T-helper 2 cell treated with Interferon-gamma antibody and Interleukin-4, amounts not matched to agents 5 μg/mL and 100 μg/mL, for 36 hours (primary cell): ENCODE measurements around the gene TARS2.

Source experiments
- DNase-seq: peaks from one replicate; pipeline ENCODE4 v3.0.0; 2021; ENCODE audit warnings: low spot score
- H3K27ac Mint-ChIP-seq: one replicate; pipeline ENCODE4 v1.8.0; 2021; ENCODE audit warnings: mild to moderate bottlenecking, mixed read lengths
- H3K27me3 Mint-ChIP-seq: one replicate; pipeline ENCODE4 v1.8.0; 2021; ENCODE audit warnings: low read depth, mixed read lengths
- H3K36me3 Mint-ChIP-seq: one replicate; pipeline ENCODE4 v1.8.0; 2021; ENCODE audit warnings: low read depth, mixed read lengths
- H3K4me1 Mint-ChIP-seq: one replicate; pipeline ENCODE4 v1.8.0; 2021; ENCODE audit warnings: low read depth, mixed read lengths
- H3K4me3 Mint-ChIP-seq: one replicate; pipeline ENCODE4 v1.8.0; 2022; ENCODE audit warnings: mild to moderate bottlenecking, moderate library complexity, mixed read lengths
- H3K9me3 Mint-ChIP-seq: one replicate; pipeline ENCODE4 v1.8.0; 2021; ENCODE audit warnings: mixed read lengths

The TARS2 gene

GRCh38 chr1:150479370-150479769 is 7.8 kb upstream of the TARS2 start:
- H3K27ac Mint-ChIP-seq, result no peak overlapping the region

GRCh38 chr1:150479927-150480352 is 7.3 kb upstream of the TARS2 start:
- Mint-ChIP-seq H3K4me3 (no peak overlapping the region), H3K4me1 (no peaks in the 10 kb centered on the region), H3K9me3 (no peaks in the 10 kb centered on the region), H3K27ac (no peak overlapping the region), H3K36me3 (no peaks in the 10 kb centered on the region), H3K27me3 (no peaks in the 10 kb centered on the region)
- no peak for DNase-seq

More at GRCh38 chr1:150479370-150479769, 7.8 kb upstream of the TARS2 start:
- Mint-ChIP-seq H3K27me3 (no peaks in the 10 kb centered on the region), H3K36me3 (no peaks in the 10 kb centered on the region), H3K4me3 (no peak overlapping the region), H3K4me1 (no peaks in the 10 kb centered on the region), H3K9me3 (no peaks in the 10 kb centered on the region)
- DNase-seq, result no peak

GRCh38 chr1:150484431-150484830 is 2.8 kb upstream of the TARS2 start:
- Mint-ChIP-seq H3K27ac (no peak overlapping the region), H3K4me1 (peaks cover 13% of the 10 kb centered on the region), H3K27me3 (no peaks in the 10 kb centered on the region), H3K4me3 (no peak overlapping the region), H3K9me3 (no peaks in the 10 kb centered on the region), H3K36me3 (peaks cover 6% of the 10 kb centered on the region)
- DNase-seq, result no peak

- H3K4me3 Mint-ChIP-seq, result no peak overlapping the region
- H3K27me3 Mint-ChIP-seq, result no peaks in the 10 kb centered on the region
- no peak overlapping the region for H3K27ac Mint-ChIP-seq
- H3K9me3 Mint-ChIP-seq, result no peaks in the 10 kb centered on the region
- peaks cover 6% of the 10 kb centered on the region for H3K36me3 Mint-ChIP-seq
- DNase-seq, result no peak
- peaks cover 13% of the 10 kb centered on the region for H3K4me1 Mint-ChIP-seq
Measured at GRCh38 chr1:150484861-150485260, 2.4 kb upstream of the TARS2 start.

GRCh38 chr1:150487763-150488115 is 520 bp downstream of the TARS2 start:
- H3K27ac Mint-ChIP-seq, result peak overlapping the region; percentile 98
- H3K4me1 Mint-ChIP-seq, result peaks cover 13% of the 10 kb centered on the region
- H3K27me3 Mint-ChIP-seq, result no peaks in the 10 kb centered on the region
- H3K4me3 Mint-ChIP-seq, result peak overlapping the region; percentile 98
- peaks cover 27% of the 10 kb centered on the region for H3K36me3 Mint-ChIP-seq
- H3K9me3 Mint-ChIP-seq, result no peaks in the 10 kb centered on the region
- DNase-seq, result no peak

- Mint-ChIP-seq H3K27me3 (no peaks in the 10 kb centered on the region), H3K9me3 (no peaks in the 10 kb centered on the region), H3K4me3 (no peak overlapping the region), H3K27ac (no peak overlapping the region), H3K36me3 (peaks cover 48% of the 10 kb centered on the region), H3K4me1 (peaks cover 9% of the 10 kb centered on the region)
- no peak for DNase-seq
Measured at GRCh38 chr1:150493175-150493574, 6.0 kb downstream of the TARS2 start.

- Mint-ChIP-seq H3K4me3 (no peak overlapping the region), H3K36me3 (peaks cover 41% of the 10 kb centered on the region), H3K27ac (peak overlapping the region; percentile 17), H3K9me3 (no peaks in the 10 kb centered on the region), H3K4me1 (no peaks in the 10 kb centered on the region), H3K27me3 (no peaks in the 10 kb centered on the region)
- no peak for DNase-seq
Measured at GRCh38 chr1:150498342-150498741, 11.1 kb downstream of the TARS2 start.

GRCh38 chr1:150505431-150505830 is 18.2 kb downstream of the TARS2 start:
- H3K27me3 Mint-ChIP-seq, result no peaks in the 10 kb centered on the region
- H3K4me3 Mint-ChIP-seq, result no peak overlapping the region
- peaks cover 2% of the 10 kb centered on the region for H3K4me1 Mint-ChIP-seq
- peaks cover 25% of the 10 kb centered on the region for H3K36me3 Mint-ChIP-seq
- DNase-seq, result no peak
- H3K9me3 Mint-ChIP-seq, result no peaks in the 10 kb centered on the region
- no peak overlapping the region for H3K27ac Mint-ChIP-seq

- Mint-ChIP-seq H3K4me1 (peaks cover 2% of the 10 kb centered on the region), H3K27ac (peak within 1 kb of the TSS; percentile 9), H3K9me3 (no peaks in the 10 kb centered on the region), H3K4me3 (no peak within 1 kb of the TSS), H3K36me3 (peaks cover 19% of the 10 kb centered on the region), H3K27me3 (no peaks in the 10 kb centered on the region)
- no peak for DNase-seq
Measured at GRCh38 chr1:150507912-150508864, 21.0 kb downstream of the TARS2 start, which contains the start of gene ECM1. Gene ECM1 (plus strand): TSS chr1:150508109. CDS start chr1:150508210, 101 bp downstream.

GRCh38 chr1:150508982-150509381 is 21.8 kb downstream of the TARS2 start:
- peaks cover 2% of the 10 kb centered on the region for H3K4me1 Mint-ChIP-seq
- no peaks in the 10 kb centered on the region for H3K27me3 Mint-ChIP-seq
- H3K4me3 Mint-ChIP-seq, result no peak overlapping the region
- no peak for DNase-seq
- no peak overlapping the region for H3K27ac Mint-ChIP-seq
- peaks cover 17% of the 10 kb centered on the region for H3K36me3 Mint-ChIP-seq
- H3K9me3 Mint-ChIP-seq, result no peaks in the 10 kb centered on the region

GRCh38 chr1:150511551-150511950 is 24.3 kb downstream of the TARS2 start:
- Mint-ChIP-seq H3K27ac (no peak overlapping the region), H3K9me3 (no peaks in the 10 kb centered on the region), H3K36me3 (peaks cover 8% of the 10 kb centered on the region), H3K4me1 (peaks cover 9% of the 10 kb centered on the region), H3K4me3 (no peak overlapping the region), H3K27me3 (no peaks in the 10 kb centered on the region)
- no peak for DNase-seq

GRCh38 chr1:150511985-150512660 is 24.9 kb downstream of the TARS2 start:
- Mint-ChIP-seq H3K27ac (no peak overlapping the region), H3K27me3 (no peaks in the 10 kb centered on the region), H3K4me3 (no peak overlapping the region), H3K9me3 (no peaks in the 10 kb centered on the region), H3K36me3 (peaks cover 7% of the 10 kb centered on the region), H3K4me1 (peaks cover 12% of the 10 kb centered on the region)
- DNase-seq, result no peak

- Mint-ChIP-seq H3K9me3 (no peaks in the 10 kb centered on the region), H3K4me3 (no peak overlapping the region), H3K36me3 (peaks cover 4% of the 10 kb centered on the region), H3K4me1 (peaks cover 10% of the 10 kb centered on the region), H3K27ac (no peak overlapping the region), H3K27me3 (no peaks in the 10 kb centered on the region)
- no peak for DNase-seq
Measured at GRCh38 chr1:150512846-150513245, 25.6 kb downstream of the TARS2 start.

- no peak for DNase-seq
- no peaks in the 10 kb centered on the region for H3K9me3 Mint-ChIP-seq
- H3K4me3 Mint-ChIP-seq, result no peak overlapping the region
- no peak overlapping the region for H3K27ac Mint-ChIP-seq
- peaks cover 4% of the 10 kb centered on the region for H3K36me3 Mint-ChIP-seq
- no peaks in the 10 kb centered on the region for H3K27me3 Mint-ChIP-seq
- peaks cover 10% of the 10 kb centered on the region for H3K4me1 Mint-ChIP-seq
Measured at GRCh38 chr1:150513351-150513791, 26.2 kb downstream of the TARS2 start.
